GM12878 (cell line): ENCODE measurements around the gene PCED1A. TPM values are rescaled to one million over a fixed set of nuclear protein-coding genes. Genes with fewer than 3 reads are reported as not detected.

Source experiments
- ATAC-seq: fragments of 200-7000 bp; cut with Tn5 transposase; 3 replicates; pipeline ENCODE4 v1.9.1; 2020; ENCODE audit warnings: mild to moderate bottlenecking, moderate library complexity
- BruUV-seq: library from RNA; stranded (reverse); fragments of 400-500 nt; replicated peaks from 2 replicates; lab custom pipeline; 2021; lab: Mats Ljungman, UMichigan
- CTCF ChIA-PET: fragments of 300-600 bp; sonication (Branson Sonifier 250); formaldehyde crosslinking; extraction: SDS; loops from one replicate; lab custom pipeline; 2021; ENCODE audit warnings: inconsistent platforms; lab: Yijun Ruan, JAX
- POLR2A ChIA-PET: fragments of 350-600 bp; formaldehyde crosslinking; extraction: SDS; loops from one replicate; lab custom pipeline; 2021; ENCODE audit warnings: inconsistent platforms; lab: Charles Lee
- RAD21 ChIA-PET: fragments of 300-600 bp; sonication (Branson Sonifier 250); formaldehyde crosslinking; loops from one replicate; lab custom pipeline; 2023; ENCODE audit warnings: antibody characterized with exemption; ENCODE audit not compliant: unreplicated experiment; lab: Charles Lee
- SMC1A ChIA-PET: fragments of 300-600 bp; sonication (Branson Sonifier 250); formaldehyde crosslinking; loops from one replicate; lab custom pipeline; 2023; ENCODE audit not compliant: unreplicated experiment, uncharacterized antibody; lab: Charles Lee
- DNase-seq: peaks from one replicate; pipeline ENCODE4 v3.0.0-alpha.2; 2011; ENCODE audit warnings: low read depth, low spot score
- FAIRE-seq: peaks from 3 replicates; lab custom pipeline; 2011; peaks lifted over from hg19 to GRCh38; lab: Jason Lieb, UNC
- H2AFZ ChIP-seq: 2 replicates; pipeline ENCODE4 v1.6.0; 2011; ENCODE audit warnings: low read depth, low read length, control low read depth; ENCODE audit not compliant: control insufficient read depth
- H3K27ac ChIP-seq: 2 replicates; pipeline ENCODE4 v1.5.1; 2011; ENCODE audit warnings: control low read depth; ENCODE audit not compliant: control insufficient read depth, insufficient read depth
- H3K27me3 ChIP-seq, 2 experiments: replicated peaks in 1 of 2; 2 replicates each; pipeline versions ENCODE4 v1.6.0 to v1.6.1; 2011; ENCODE audit warnings: low read length in 1 of 2; ENCODE audit not compliant: control insufficient read depth in 2 of 2, insufficient read depth in 2 of 2
- H3K36me3 ChIP-seq, 2 experiments: 2 replicates each; pipeline ENCODE4 v1.5.1; 2011; ENCODE audit warnings: low read length in 1 of 2; ENCODE audit not compliant: control insufficient read depth in 2 of 2, insufficient read depth in 2 of 2
- H3K4me1 ChIP-seq: 2 replicates; pipeline ENCODE4 v1.6.1; 2011; ENCODE audit warnings: mild to moderate bottlenecking, low read length, moderate library complexity, mixed read lengths; ENCODE audit not compliant: control insufficient read depth, insufficient read depth
- H3K4me2 ChIP-seq: 2 replicates; pipeline ENCODE4 v1.6.0; 2011; ENCODE audit warnings: control low read depth; ENCODE audit not compliant: control insufficient read depth, insufficient read depth
- H3K4me3 ChIP-seq: fragments of 200-600 bp; sonication (generic); 2 replicates; pipeline ENCODE4 v1.5.1; 2016
- H3K79me2 ChIP-seq: 2 replicates; pipeline ENCODE4 v1.6.0; 2011; ENCODE audit warnings: low read length; ENCODE audit not compliant: control insufficient read depth, insufficient read depth
- H3K9ac ChIP-seq: 2 replicates; pipeline ENCODE4 v1.8.0; 2011; ENCODE audit warnings: low read length, control low read depth, mixed read lengths; ENCODE audit not compliant: control insufficient read depth, insufficient read depth
- H3K9me3 ChIP-seq: replicated peaks from 3 replicates; pipeline ENCODE4 v1.5.1; 2011; ENCODE audit warnings: mild to moderate bottlenecking, low read length; ENCODE audit not compliant: control insufficient read depth, insufficient read depth
- H4K20me1 ChIP-seq: 2 replicates; pipeline ENCODE4 v1.6.0; 2011; ENCODE audit not compliant: control insufficient read depth, insufficient read depth
- BMI1 ChIP-seq: fragments of 450-650 bp; IDR thresholded peaks from 2 replicates; pipeline ENCODE4 v1.6.1; 2016; ENCODE audit warnings: mild to moderate bottlenecking, moderate library complexity, borderline replicate concordance
- NFYA ChIP-seq: IDR thresholded peaks from 2 replicates; pipeline ENCODE4 v1.6.1; 2011; ENCODE audit warnings: low read depth, mild to moderate bottlenecking, low read length, improper control_type of control experiment, borderline replicate concordance
- PRDM15 ChIP-seq: fragments of 450-650 bp; formaldehyde crosslinking; IDR thresholded peaks from 2 replicates; pipeline ENCODE4 v1.4.0; 2020; ENCODE audit warnings: mild to moderate bottlenecking, moderate library complexity
- RUNX3 ChIP-seq: IDR thresholded peaks from 2 replicates; pipeline ENCODE4 v1.6.1; 2012; ENCODE audit warnings: low read length, inconsistent platforms
- WGBS: methylation state at CpG from one replicate; pipeline ENCODE4 v1.1.6; 2016; ENCODE audit warnings: low lambda C conversion rate; ENCODE audit not compliant: insufficient replicate concordance, insufficient coverage; ENCODE audit errors: missing lambda C conversion rate; 5-methylcytosine and 5-hydroxymethylcytosine counted together
- in situ Hi-C: fragments of 300-500 bp; cut with MboI; formaldehyde crosslinking; loops from 9 replicates; pipeline ENCODE4 v1.14.3; 2018; ENCODE audit warnings: mixed read lengths
- intact Hi-C: fragments of 100-400 bp; cut with micrococcal nuclease; formaldehyde crosslinking; loops from one replicate; pipeline ENCODE4 v1.14.2; 2022; ENCODE audit not compliant: unreplicated experiment
- polyA plus RNA-seq, 11 experiments: library from polyadenylated mRNA; depleted of rRNA in 4 of 11; unstranded in 6 of 11; stranded (reverse) in 5 of 11; fragments of >200 nt; fragmentation: Nextera tagmentation in 4 of 11; fragmentation: Illumina TruSeq in 1 of 11; extraction: Ambion mirVana in 4 of 11; extraction: Trizol in 1 of 11; gene quantifications; 1 replicate in 1 of 11; 2 replicates in 10 of 11; pipeline versions ENCODE4 v1.2.1 to v1.2.3, GENCODE V29; 2011 to 2016; ENCODE audit warnings: inconsistent platforms in 2 of 11, missing spikeins in 2 of 11, low read depth in 1 of 11
- total RNA-seq, 4 experiments: library from RNA; depleted of rRNA in 3 of 4; stranded (reverse); fragments of >200 nt in 3 of 4; fragmentation: Illumina TruSeq in 1 of 4; extraction: Trizol in 1 of 4; gene quantifications; 2 replicates each; pipeline versions ENCODE4 v1.2.1 to v1.2.3, GENCODE V29; 2013 to 2021

PCED1A gene
- total and polyA plus RNA-seq, 10 of the 15 experiments (the other 5 are each of a cell fraction or from before 2014, with no cell fraction given) = 4.5 to 30.9 (median 12.0) TPM

DNA sequence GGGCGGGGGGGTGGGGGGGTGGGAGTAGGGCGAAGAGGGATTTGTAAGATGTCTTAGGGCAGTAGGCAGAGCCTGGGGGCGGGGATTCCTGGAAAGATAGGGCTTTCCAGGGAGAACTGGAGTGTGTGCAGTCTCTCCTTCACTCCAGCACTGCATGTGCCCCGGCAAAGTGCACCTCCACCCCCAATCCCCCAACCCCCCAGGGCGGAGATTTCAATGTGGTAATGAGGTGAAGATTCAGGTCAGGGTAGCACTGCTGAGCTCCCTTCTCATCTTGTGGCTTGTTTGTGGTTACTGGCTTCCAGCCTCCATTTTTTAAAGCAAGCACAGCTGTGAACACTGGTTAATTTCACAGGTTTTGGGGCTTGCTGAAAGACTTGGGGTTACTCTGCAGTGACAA is 18.4 kb downstream of the PCED1A start:
- BruUV-seq = no TSS peak
- no peaks in the 10 kb centered on the region for H3K9me3 ChIP-seq
- TF ChIP-seq NFYA = no peak
- no peak for TF ChIP-seq BMI1
- TF ChIP-seq PRDM15 (CRISPR knock-in tag) = no peak
- TF ChIP-seq RUNX3 = peak; percentile 69
- no peak for DNase-seq
- no peak overlapping the region for H3K9ac ChIP-seq
- RAD21 ChIA-PET = no interaction called here
- POLR2A ChIA-PET = no interaction called here
- no peaks in the 10 kb centered on the region for H3K27me3 ChIP-seq
- H2AFZ ChIP-seq = no peak overlapping the region
- in situ Hi-C loops (loop anchor here (5.0 kb wide), 1 partner anchor 1215 kb away; no protein-coding TSS in a partner anchor), intact Hi-C loops (no loop called here)
- SMC1A ChIA-PET = interaction anchor here (1.5 kb wide), 1 partner anchor 10 kb away, joined by 4 read pairs; no protein-coding TSS in a partner anchor
- no peaks in the 10 kb centered on the region for H3K36me3 ChIP-seq
- peak; percentile 47 for FAIRE-seq
- CTCF ChIA-PET = no interaction called here
- H3K4me2 ChIP-seq = no peak overlapping the region
- H3K27ac ChIP-seq = no peak overlapping the region
- WGBS = 11% methylated on average over 5 of the region's 5 CpGs
- ATAC-seq = no peak; the same call in 2 of the 3 replicates
- no peaks in the 10 kb centered on the region for H4K20me1 ChIP-seq
- no peak overlapping the region for H3K4me3 ChIP-seq
- H3K4me1 ChIP-seq = no peaks in the 10 kb centered on the region; the same call in 1 of the 2 replicates
- no peaks in the 10 kb centered on the region for H3K79me2 ChIP-seq
